Measurements from ENCODE around the gene ZC3H15.

ZC3H15 gene

DNA sequence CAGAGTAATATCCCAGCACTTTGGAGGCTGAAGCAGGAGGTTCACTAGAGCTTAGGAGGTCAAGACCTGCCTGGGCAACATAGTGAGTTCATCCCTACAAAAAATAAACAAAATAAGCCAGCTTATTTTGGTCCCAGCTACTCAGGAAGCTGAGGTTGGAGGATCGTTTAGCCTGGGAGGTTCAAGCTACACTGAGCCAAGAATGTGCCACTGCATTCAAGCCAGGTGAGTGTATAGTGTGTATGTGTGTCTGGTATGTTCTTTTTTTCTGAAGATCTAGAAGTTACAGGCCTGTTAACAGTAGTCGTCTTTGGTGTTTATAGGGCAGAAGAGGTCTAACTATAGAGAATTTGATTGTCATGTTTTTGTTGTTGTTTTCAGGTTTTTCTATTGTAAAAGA lies 40.2 kb downstream of the ZC3H15 start:
- no peaks in the 10 kb centered on the region for H3K9me3 ChIP-seq (ENCODE audit: insufficient read depth, low read depth, low read length)
- no peaks in the 10 kb centered on the region for H3K4me1 ChIP-seq (ENCODE audit: insufficient read depth, low read length)
- no peak overlapping the region for H3K27ac ChIP-seq (ENCODE audit: low read length)
- no peaks in the 10 kb centered on the region for H3K27me3 ChIP-seq (ENCODE audit: insufficient read depth, low read length)
- H3K9ac ChIP-seq (ENCODE audit: low read depth, low read length): no peak overlapping the region
- H3K4me3 ChIP-seq (ENCODE audit: low read length): no peak overlapping the region
- H3K36me3 ChIP-seq (ENCODE audit: insufficient read depth, low read depth, low read length): peaks cover 5% of the 10 kb centered on the region

DNA sequence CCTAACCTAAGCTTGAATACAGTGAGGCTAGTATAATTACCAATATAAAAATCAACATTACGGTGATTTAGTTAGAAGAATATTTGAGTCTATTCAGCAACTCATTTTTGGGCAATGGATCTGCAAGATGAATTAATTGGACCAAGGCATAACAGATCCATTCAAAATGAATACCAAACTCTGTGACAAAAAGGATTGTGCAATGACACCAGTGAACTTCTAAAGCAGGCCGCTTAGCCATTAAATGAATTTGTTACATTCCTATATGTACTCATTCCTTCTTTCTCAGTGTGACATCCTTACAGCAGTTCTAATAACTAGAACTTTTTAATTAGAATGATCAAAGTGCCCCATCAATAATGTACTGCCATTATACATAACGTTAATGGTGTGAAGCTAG lies 44.3 kb downstream of the ZC3H15 start:
- Histone ChIP-seq H3K9ac (ENCODE audit: low read depth, low read length) (no peak overlapping the region), H3K9me3 (ENCODE audit: insufficient read depth, low read depth, low read length) (no peaks in the 10 kb centered on the region), H3K27ac (ENCODE audit: low read length) (no peak overlapping the region), H3K27me3 (ENCODE audit: insufficient read depth, low read length) (no peaks in the 10 kb centered on the region), H3K4me1 (ENCODE audit: insufficient read depth, low read length) (no peaks in the 10 kb centered on the region), H3K4me3 (ENCODE audit: low read length) (no peak overlapping the region), H3K36me3 (ENCODE audit: insufficient read depth, low read depth, low read length) (no peaks in the 10 kb centered on the region)

DNA sequence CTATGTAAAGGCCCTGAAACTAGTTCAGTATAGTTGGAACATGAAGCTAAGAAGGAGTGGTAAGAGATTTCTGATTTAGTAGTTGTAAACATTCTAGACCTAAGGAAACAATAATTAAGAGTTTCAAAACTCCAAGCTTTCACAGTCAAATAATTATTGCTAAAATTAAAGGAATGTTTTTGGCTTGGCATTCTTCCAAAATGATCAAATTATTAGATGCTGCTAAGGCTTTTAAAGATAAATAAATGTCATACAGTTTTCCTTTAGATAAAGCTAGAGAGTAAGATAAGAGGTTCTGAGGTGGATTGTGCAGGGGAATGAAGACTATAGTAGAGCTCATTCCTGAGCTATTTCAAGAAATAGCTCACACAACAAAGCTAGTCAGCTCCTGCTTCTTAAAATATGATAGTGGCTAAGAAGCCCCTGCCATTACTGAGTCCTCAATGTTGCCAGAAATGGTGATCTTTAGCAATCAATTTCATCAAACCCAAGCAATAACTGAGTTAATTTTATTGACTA lies 45.3 kb downstream of the ZC3H15 start:
- Histone ChIP-seq H3K27me3 (ENCODE audit: insufficient read depth, low read length) (no peaks in the 10 kb centered on the region), H3K27ac (ENCODE audit: low read length) (no peak overlapping the region), H3K9me3 (ENCODE audit: insufficient read depth, low read depth, low read length) (no peaks in the 10 kb centered on the region), H3K4me3 (ENCODE audit: low read length) (no peak overlapping the region), H3K9ac (ENCODE audit: low read depth, low read length) (no peak overlapping the region), H3K4me1 (ENCODE audit: insufficient read depth, low read length) (no peaks in the 10 kb centered on the region), H3K36me3 (ENCODE audit: insufficient read depth, low read depth, low read length) (no peaks in the 10 kb centered on the region)

DNA sequence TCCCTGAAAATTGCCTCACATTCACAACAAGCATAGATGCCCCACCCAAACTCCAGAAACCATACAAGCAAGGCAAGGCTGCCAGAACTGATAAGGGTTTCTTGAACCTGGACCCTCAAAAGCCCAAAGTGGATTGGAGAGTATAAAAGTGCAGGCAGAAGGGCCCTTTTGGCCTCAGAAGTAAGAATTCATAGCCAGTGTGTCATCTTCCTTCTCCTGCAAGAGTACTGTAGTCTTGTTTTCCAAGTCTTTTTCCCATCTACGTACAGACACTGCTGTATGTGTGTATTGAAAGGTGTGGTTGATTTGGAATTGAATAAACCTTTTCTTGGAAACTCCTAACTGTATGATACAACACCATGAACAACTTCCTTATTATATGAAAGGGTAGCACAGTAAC lies 46.8 kb downstream of the ZC3H15 start:
- H3K4me3 ChIP-seq (ENCODE audit: low read length): no peak overlapping the region
- no peak overlapping the region for H3K9ac ChIP-seq (ENCODE audit: low read depth, low read length)
- no peaks in the 10 kb centered on the region for H3K9me3 ChIP-seq (ENCODE audit: insufficient read depth, low read depth, low read length)

DNA sequence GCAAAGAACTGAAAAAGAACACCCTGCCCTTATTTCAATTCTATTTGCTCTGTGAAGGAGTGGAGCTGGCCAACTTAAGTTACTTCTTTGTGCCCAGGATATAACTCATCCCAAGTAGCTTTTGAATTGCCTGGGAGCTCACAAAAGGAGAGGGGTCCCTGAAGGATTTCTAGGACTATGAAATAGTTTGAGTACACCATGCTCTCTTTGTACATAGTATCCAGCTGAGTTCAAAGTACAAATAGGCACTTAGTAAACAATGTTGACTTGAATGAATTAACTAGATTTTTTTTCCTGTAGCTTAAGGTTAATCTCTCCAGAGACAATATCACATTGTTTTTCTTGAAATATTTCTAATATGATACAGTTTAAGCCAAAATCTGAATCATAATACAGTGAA lies 47.7 kb downstream of the ZC3H15 start:
- H3K36me3 ChIP-seq (ENCODE audit: insufficient read depth, low read depth, low read length): no peaks in the 10 kb centered on the region
- H3K9me3 ChIP-seq (ENCODE audit: insufficient read depth, low read depth, low read length): no peaks in the 10 kb centered on the region
- no peak overlapping the region for H3K9ac ChIP-seq (ENCODE audit: low read depth, low read length)
- no peak overlapping the region for H3K4me3 ChIP-seq (ENCODE audit: low read length)
- H3K27me3 ChIP-seq (ENCODE audit: insufficient read depth, low read length): no peaks in the 10 kb centered on the region
- no peak overlapping the region for H3K27ac ChIP-seq (ENCODE audit: low read length)
- H3K4me1 ChIP-seq (ENCODE audit: insufficient read depth, low read length): no peaks in the 10 kb centered on the region

More for the DNA sequence above, 46.8 kb downstream of the ZC3H15 start:
- H3K27ac ChIP-seq (ENCODE audit: low read length): no peak overlapping the region
- no peaks in the 10 kb centered on the region for H3K4me1 ChIP-seq (ENCODE audit: insufficient read depth, low read length)
- no peaks in the 10 kb centered on the region for H3K27me3 ChIP-seq (ENCODE audit: insufficient read depth, low read length)
- no peaks in the 10 kb centered on the region for H3K36me3 ChIP-seq (ENCODE audit: insufficient read depth, low read depth, low read length)

DNA sequence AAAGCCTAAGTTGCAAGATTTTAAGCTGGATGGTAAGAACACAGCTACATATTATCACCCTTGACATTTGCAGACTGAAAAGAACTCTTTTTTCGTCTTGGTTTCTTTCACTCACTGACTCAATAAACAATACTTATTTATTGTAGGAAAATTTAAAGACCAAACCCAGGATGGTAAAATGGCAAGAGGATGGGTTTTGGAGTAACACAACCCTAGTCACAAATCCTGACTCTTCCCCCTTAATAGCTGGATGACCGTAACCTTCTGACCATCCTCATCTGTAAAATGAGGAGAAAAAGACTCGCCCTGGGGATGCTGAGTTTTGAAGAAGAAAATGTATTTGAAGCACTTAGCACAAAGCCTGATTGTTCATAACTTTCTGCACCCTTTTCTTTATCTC lies 48.3 kb downstream of the ZC3H15 start:
- no peak overlapping the region for H3K9ac ChIP-seq (ENCODE audit: low read depth, low read length)
- H3K36me3 ChIP-seq (ENCODE audit: insufficient read depth, low read depth, low read length): no peaks in the 10 kb centered on the region
- H3K27me3 ChIP-seq (ENCODE audit: insufficient read depth, low read length): no peaks in the 10 kb centered on the region
- H3K4me3 ChIP-seq (ENCODE audit: low read length): no peak overlapping the region
- H3K4me1 ChIP-seq (ENCODE audit: insufficient read depth, low read length): no peaks in the 10 kb centered on the region
- H3K27ac ChIP-seq (ENCODE audit: low read length): no peak overlapping the region
- no peaks in the 10 kb centered on the region for H3K9me3 ChIP-seq (ENCODE audit: insufficient read depth, low read depth, low read length)

DNA sequence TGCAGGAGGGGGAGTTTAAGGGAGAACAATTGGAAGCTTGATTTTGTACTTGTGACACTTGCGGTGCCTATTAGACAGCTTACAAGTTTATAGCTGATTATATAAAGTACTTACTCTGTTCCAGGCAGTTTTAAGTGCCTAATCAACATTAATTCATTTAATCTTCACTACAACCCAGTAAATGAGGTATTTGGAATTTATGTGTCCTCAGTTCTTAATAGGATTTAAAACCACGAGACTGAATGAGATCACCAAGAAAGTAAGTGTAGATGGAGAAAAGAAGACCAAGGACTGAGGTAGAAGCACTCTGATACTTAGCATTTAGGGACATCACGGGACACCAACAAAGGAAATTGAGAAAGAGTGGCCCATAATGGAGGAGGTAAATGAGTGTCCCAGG lies 49.8 kb downstream of the ZC3H15 start:
- peaks cover 3% of the 10 kb centered on the region; the same call in 1 of the 2 replicates for H3K4me1 ChIP-seq (ENCODE audit: insufficient read depth, low read length)
- no peaks in the 10 kb centered on the region for H3K9me3 ChIP-seq (ENCODE audit: insufficient read depth, low read depth, low read length)
- H3K36me3 ChIP-seq (ENCODE audit: insufficient read depth, low read depth, low read length): no peaks in the 10 kb centered on the region
- no peak overlapping the region for H3K27ac ChIP-seq (ENCODE audit: low read length)
- no peak overlapping the region for H3K9ac ChIP-seq (ENCODE audit: low read depth, low read length)
- H3K4me3 ChIP-seq (ENCODE audit: low read length): no peak overlapping the region
- H3K27me3 ChIP-seq (ENCODE audit: insufficient read depth, low read length): no peaks in the 10 kb centered on the region

DNA sequence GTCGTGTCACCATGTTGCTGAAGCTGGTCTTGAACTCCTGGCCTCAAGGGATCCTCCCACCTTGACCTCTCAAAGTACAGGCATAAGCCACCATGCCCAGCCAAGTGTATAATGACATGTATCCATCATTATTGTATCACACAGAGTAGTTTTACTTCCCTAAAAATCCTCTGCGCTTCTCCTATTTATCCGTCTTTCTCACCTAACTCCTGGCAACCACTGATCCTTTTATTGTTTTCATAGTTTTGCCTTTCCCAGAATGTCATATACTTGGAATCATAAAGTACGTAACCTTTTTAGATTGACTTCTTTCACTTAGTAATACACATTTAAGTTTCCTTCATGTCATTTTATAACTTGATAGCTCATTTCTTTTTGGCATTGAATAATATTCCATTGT lies 51.0 kb downstream of the ZC3H15 start:
- Histone ChIP-seq H3K4me3 (ENCODE audit: low read length) (no peak overlapping the region), H3K36me3 (ENCODE audit: insufficient read depth, low read depth, low read length) (no peaks in the 10 kb centered on the region), H3K9me3 (ENCODE audit: insufficient read depth, low read depth, low read length) (no peaks in the 10 kb centered on the region), H3K9ac (ENCODE audit: low read depth, low read length) (no peak overlapping the region), H3K27ac (ENCODE audit: low read length) (no peak overlapping the region), H3K27me3 (ENCODE audit: insufficient read depth, low read length) (no peaks in the 10 kb centered on the region), H3K4me1 (ENCODE audit: insufficient read depth, low read length) (peaks cover 4% of the 10 kb centered on the region; the same call in 1 of the 2 replicates)

DNA sequence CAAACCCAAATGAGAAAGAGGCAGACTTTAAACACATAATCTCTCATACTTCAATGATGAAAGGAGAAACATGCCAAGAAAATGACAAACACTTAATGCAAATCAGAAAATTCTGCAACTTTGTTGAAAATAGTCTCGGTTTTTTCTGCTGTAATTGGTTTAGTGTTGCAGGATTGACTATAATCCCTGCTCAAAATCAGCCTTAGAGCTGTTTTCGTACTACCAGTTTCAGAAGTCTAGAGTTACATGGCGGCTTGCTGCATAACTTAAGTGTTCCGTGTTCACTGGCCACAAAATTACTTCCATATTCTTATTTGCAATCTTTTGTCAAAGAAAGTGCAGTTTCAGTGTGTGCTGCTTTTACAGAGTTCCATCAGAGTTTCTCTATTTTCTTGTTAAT lies 54.9 kb downstream of the ZC3H15 start:
- Histone ChIP-seq H3K9me3 (ENCODE audit: insufficient read depth, low read depth, low read length) (no peaks in the 10 kb centered on the region), H3K36me3 (ENCODE audit: insufficient read depth, low read depth, low read length) (no peaks in the 10 kb centered on the region), H3K4me3 (ENCODE audit: low read length) (no peak overlapping the region), H3K9ac (ENCODE audit: low read depth, low read length) (no peak overlapping the region), H3K4me1 (ENCODE audit: insufficient read depth, low read length) (peaks cover 29% of the 10 kb centered on the region), H3K27ac (ENCODE audit: low read length) (no peak overlapping the region), H3K27me3 (ENCODE audit: insufficient read depth, low read length) (no peaks in the 10 kb centered on the region)

DNA sequence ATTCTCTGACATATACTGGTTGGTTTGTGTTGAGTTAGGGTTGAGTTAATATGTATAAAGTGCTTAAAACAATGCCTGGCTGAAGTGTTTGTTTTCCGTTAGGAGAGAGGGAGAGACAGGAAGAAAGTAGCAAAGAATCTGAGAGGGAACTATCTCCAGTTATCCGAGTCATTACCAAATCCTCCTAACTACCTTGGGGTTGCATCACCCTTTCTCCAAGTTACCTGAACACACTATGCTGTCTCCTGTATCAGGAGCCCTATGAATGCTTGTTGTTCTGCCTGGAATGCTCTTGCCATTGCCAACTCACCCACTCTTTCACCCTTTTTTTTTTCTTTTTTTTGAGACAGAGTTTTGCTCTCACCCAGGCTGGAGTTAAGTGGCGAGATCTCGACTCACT lies 55.9 kb downstream of the ZC3H15 start:
- no peak overlapping the region for H3K4me3 ChIP-seq (ENCODE audit: low read length)
- H3K27me3 ChIP-seq (ENCODE audit: insufficient read depth, low read length): no peaks in the 10 kb centered on the region
- no peaks in the 10 kb centered on the region for H3K36me3 ChIP-seq (ENCODE audit: insufficient read depth, low read depth, low read length)
- H3K4me1 ChIP-seq (ENCODE audit: insufficient read depth, low read length): peaks cover 34% of the 10 kb centered on the region
- no peaks in the 10 kb centered on the region for H3K9me3 ChIP-seq (ENCODE audit: insufficient read depth, low read depth, low read length)
- H3K9ac ChIP-seq (ENCODE audit: low read depth, low read length): no peak overlapping the region
- no peak overlapping the region for H3K27ac ChIP-seq (ENCODE audit: low read length)

DNA sequence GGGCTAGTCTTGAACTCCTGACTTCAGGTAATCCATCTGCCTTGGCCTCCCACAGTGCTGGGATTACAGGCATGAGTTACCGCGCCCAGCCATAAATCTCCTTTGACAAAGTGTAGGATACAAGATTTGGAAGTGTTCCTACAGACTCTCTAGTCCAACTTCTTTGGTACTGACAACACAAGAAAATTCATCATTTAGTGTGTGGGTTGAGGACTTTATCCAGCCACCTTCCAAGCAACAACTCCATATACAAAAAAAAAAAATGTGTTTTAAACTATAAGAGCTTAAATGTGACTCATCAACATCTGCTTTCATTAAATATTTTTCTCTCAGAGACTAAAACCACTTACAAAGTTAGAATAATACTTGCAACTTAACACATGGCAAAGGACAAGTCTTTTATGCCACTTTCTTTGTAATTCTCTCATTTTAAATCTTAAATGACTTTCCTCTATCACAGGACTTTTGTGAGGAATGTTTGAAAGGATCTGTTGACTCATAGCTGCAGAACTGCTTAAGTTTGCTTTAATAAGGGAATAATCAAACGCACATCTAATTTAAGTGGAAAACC lies 57.6 kb downstream of the ZC3H15 start:
- peaks cover 34% of the 10 kb centered on the region for H3K4me1 ChIP-seq (ENCODE audit: insufficient read depth, low read length)
- peak overlapping the region; percentile 45 for H3K27ac ChIP-seq (ENCODE audit: low read length)
- no peaks in the 10 kb centered on the region for H3K36me3 ChIP-seq (ENCODE audit: insufficient read depth, low read depth, low read length)
- no peak overlapping the region for H3K4me3 ChIP-seq (ENCODE audit: low read length)
- H3K9ac ChIP-seq (ENCODE audit: low read depth, low read length): peak overlapping the region; percentile 64; the same call in 1 of the 2 replicates
- H3K27me3 ChIP-seq (ENCODE audit: insufficient read depth, low read length): no peaks in the 10 kb centered on the region
- no peaks in the 10 kb centered on the region for H3K9me3 ChIP-seq (ENCODE audit: insufficient read depth, low read depth, low read length)

DNA sequence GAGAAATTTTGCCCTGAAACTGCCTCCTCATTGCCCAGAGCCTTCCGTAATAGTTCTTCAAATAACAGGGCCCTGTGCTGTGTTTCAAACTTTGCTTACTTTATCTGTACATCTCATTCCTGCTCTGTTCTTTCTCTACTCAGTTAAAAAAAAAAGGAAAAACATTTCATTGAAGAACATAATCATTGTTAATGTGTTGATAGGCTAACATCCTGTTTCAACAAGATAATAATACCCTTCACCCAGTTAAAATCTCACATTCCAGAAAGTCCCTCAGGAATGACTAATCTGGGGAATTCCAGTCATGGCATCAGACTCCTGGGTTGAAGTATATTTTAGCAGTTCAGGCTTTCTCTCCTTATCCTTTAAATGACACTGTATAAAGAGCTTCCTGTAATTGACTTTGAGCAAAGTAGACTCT lies 58.2 kb downstream of the ZC3H15 start:
- Histone ChIP-seq H3K27me3 (ENCODE audit: insufficient read depth, low read length) (no peaks in the 10 kb centered on the region), H3K4me1 (ENCODE audit: insufficient read depth, low read length) (peaks cover 34% of the 10 kb centered on the region), H3K9ac (ENCODE audit: low read depth, low read length) (peak overlapping the region; percentile 64; the same call in 1 of the 2 replicates), H3K27ac (ENCODE audit: low read length) (peak overlapping the region; percentile 45), H3K9me3 (ENCODE audit: insufficient read depth, low read depth, low read length) (no peaks in the 10 kb centered on the region), H3K4me3 (ENCODE audit: low read length) (no peak overlapping the region), H3K36me3 (ENCODE audit: insufficient read depth, low read depth, low read length) (no peaks in the 10 kb centered on the region)

Measured in iPS-20b (cell line).